ENCODE data around the gene BDKRB2.

BDKRB2 gene

GRCh38 chr14:96284008-96284407, 79.4 kb downstream of the BDKRB2 start:
- no peak for DNase-seq (ENCODE audit: low read depth in 1 of 2, low spot score in 1 of 2)
- no peak for TF ChIP-seq JUND (IDR thresholded peaks at IDR 0.05; ENCODE audit: low read depth)
- in situ Hi-C loops (cut with HindIII; ENCODE audit: low pct_unique_long_range_greater_than_20kb, low sequenced_read_pairs): loop anchor here (25.0 kb wide), 1 partner anchor 172 kb away; no protein-coding TSS in a partner anchor

DNA sequence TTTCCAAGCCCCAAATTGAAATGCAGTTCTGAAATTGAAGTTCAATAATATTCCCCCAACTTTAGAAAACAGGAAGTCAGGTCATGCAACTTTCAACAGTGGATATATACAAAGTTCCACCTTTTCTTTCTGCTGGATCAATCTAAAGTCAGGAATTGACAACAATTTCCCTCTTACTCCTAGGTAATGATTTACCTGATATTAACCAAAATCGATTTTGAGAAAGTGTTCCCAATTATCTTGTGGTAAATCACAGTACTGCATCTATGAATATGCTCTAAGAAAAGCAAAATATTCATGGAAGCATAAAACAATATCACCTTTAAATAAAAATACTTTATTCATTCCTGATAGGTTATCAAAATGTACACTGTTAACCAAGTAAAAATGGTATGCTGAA, 79.8 kb downstream of the BDKRB2 start:
- no peak for DNase-seq (ENCODE audit: low read depth in 1 of 2, low spot score in 1 of 2)
- in situ Hi-C loops (cut with HindIII; ENCODE audit: low pct_unique_long_range_greater_than_20kb, low sequenced_read_pairs): loop anchor here (25.0 kb wide), 1 partner anchor 172 kb away; no protein-coding TSS in a partner anchor
- no peak for TF ChIP-seq JUND (IDR thresholded peaks at IDR 0.05; ENCODE audit: low read depth)

DNA sequence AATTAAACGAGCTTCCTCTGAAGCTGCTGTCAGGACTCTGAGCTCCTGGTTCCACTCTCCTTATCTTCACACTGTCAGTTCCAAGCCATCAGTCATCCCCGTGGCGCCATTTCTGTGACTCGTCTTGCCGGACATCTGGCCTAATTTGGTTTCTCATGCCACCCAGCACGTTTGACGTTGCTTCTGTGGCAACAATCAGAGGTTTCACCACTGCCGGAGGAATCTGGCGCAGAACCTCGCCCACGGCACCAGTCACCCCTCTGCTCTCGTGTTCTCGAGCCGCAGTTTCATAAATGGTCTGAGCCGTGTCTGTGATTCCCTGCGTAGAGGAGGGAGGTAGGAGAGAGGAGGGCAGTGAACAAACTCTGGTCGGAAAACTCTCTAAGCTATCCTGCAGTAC, 81.0 kb downstream of the BDKRB2 start:
- no peak for TF ChIP-seq JUND (IDR thresholded peaks at IDR 0.05; ENCODE audit: low read depth)
- no peak for DNase-seq (ENCODE audit: low read depth in 1 of 2, low spot score in 1 of 2)
- in situ Hi-C loops (cut with HindIII; ENCODE audit: low pct_unique_long_range_greater_than_20kb, low sequenced_read_pairs): loop anchor here (25.0 kb wide), 1 partner anchor 173 kb away; no protein-coding TSS in a partner anchor

GRCh38 chr14:96286251-96286650, 81.6 kb downstream of the BDKRB2 start:
- in situ Hi-C loops (cut with HindIII; ENCODE audit: low pct_unique_long_range_greater_than_20kb, low sequenced_read_pairs): loop anchor here (25.0 kb wide), 1 partner anchor 174 kb away; no protein-coding TSS in a partner anchor
- TF ChIP-seq JUND (IDR thresholded peaks at IDR 0.05; ENCODE audit: low read depth): no peak

GRCh38 chr14:96287856-96288255, 83.2 kb downstream of the BDKRB2 start:
- no peak for DNase-seq (ENCODE audit: low read depth in 1 of 2, low spot score in 1 of 2)
- in situ Hi-C loops (cut with HindIII; ENCODE audit: low pct_unique_long_range_greater_than_20kb, low sequenced_read_pairs): loop anchor here (25.0 kb wide), 1 partner anchor 176 kb away; no protein-coding TSS in a partner anchor
- no peak for TF ChIP-seq JUND (IDR thresholded peaks at IDR 0.05; ENCODE audit: low read depth)

More at GRCh38 chr14:96286251-96286650, 81.6 kb downstream of the BDKRB2 start:
- DNase-seq (ENCODE audit: low read depth in 1 of 2, low spot score in 1 of 2): no peak

Data from T47D (cell line).